HepG2 (cell line): Measurements from ENCODE around the gene RHOT2. TPM values are rescaled to one million over a fixed set of nuclear protein-coding genes. Genes with fewer than 3 reads are reported as not detected.

Experiments used
- CHCHD3 ChIP-seq: sonication (generic); formaldehyde crosslinking; IDR thresholded peaks from 2 replicates; pipeline ENCODE4 v1.8.0; 2022; ENCODE audit warnings: mild to moderate bottlenecking, missing genetic modification reagents, moderate library complexity
- HMG20A ChIP-seq: IDR thresholded peaks from 2 replicates; pipeline ENCODE4 v1.6.1; 2016; ENCODE audit warnings: borderline replicate concordance
- MXD4 ChIP-seq: IDR thresholded peaks from 2 replicates; pipeline ENCODE4 v1.6.1; 2016; ENCODE audit warnings: mild to moderate bottlenecking, missing biosample characterization, missing genetic modification reagents
- NCOA5 ChIP-seq: sonication (generic); formaldehyde crosslinking; IDR thresholded peaks from 2 replicates; pipeline ENCODE4 v1.4.0; 2020; ENCODE audit warnings: missing genetic modification reagents
- PHF8 ChIP-seq: sonication (generic); formaldehyde crosslinking; IDR thresholded peaks from 2 replicates; pipeline ENCODE4 v1.5.0; 2020; ENCODE audit warnings: missing genetic modification reagents
- POLR2A ChIP-seq, 2 experiments: IDR thresholded peaks; 2 replicates each; pipeline ENCODE4 v1.6.1; 2011; ENCODE audit warnings: low read depth in 2 of 2, low read length in 2 of 2, mild to moderate bottlenecking in 1 of 2, moderate library complexity in 1 of 2; ENCODE audit not compliant: insufficient read depth in 1 of 2
- PRPF4 ChIP-seq: fragments of 200-400 bp; formaldehyde crosslinking; IDR thresholded peaks from 2 replicates; pipeline ENCODE4 v1.6.1; 2016; ENCODE audit warnings: low read length, low read depth; ENCODE audit not compliant: poor library complexity, severe bottlenecking
- REL ChIP-seq: sonication (generic); formaldehyde crosslinking; conservative IDR thresholded peaks from 2 replicates; pipeline ENCODE4 v1.8.0; 2022; ENCODE audit warnings: mild to moderate bottlenecking, missing genetic modification reagents, moderate library complexity
- RFX5 ChIP-seq: IDR thresholded peaks from 2 replicates; pipeline ENCODE4 v1.6.1; 2011; ENCODE audit warnings: low read depth, low read length, improper control_type of control experiment
- SIN3B ChIP-seq: fragments of 150-350 bp; IDR thresholded peaks from 2 replicates; pipeline ENCODE4 v1.6.1; 2014; ENCODE audit warnings: low read length
- SOX5 ChIP-seq: IDR thresholded peaks from 2 replicates; pipeline ENCODE4 v1.6.1; 2016; ENCODE audit warnings: borderline replicate concordance
- ZNF207 ChIP-seq: fragments of 450-650 bp; IDR thresholded peaks from 2 replicates; pipeline ENCODE4 v1.6.1; 2016; ENCODE audit warnings: antibody characterized with exemption, borderline replicate concordance
- ZNF24 ChIP-seq: fragments of 450-650 bp; IDR thresholded peaks from 2 replicates; pipeline ENCODE4 v1.6.1; 2017; ENCODE audit warnings: antibody characterized with exemption, mild to moderate bottlenecking
- ZNF44 ChIP-seq: sonication (generic); formaldehyde crosslinking; IDR thresholded peaks from 2 replicates; pipeline ENCODE4 v1.5.1; 2020; ENCODE audit warnings: mild to moderate bottlenecking, missing genetic modification reagents
- ZNF496 ChIP-seq: sonication (generic); formaldehyde crosslinking; IDR thresholded peaks from 2 replicates; pipeline ENCODE4 v1.8.1; 2023; ENCODE audit warnings: mild to moderate bottlenecking, moderate library complexity, missing genetic modification reagents; ENCODE audit not compliant: insufficient replicate concordance
- ZNF788 ChIP-seq: sonication (generic); formaldehyde crosslinking; IDR thresholded peaks from 2 replicates; pipeline ENCODE4 v1.5.0; 2020; ENCODE audit warnings: mild to moderate bottlenecking, missing genetic modification reagents, borderline replicate concordance
- ZSCAN21 ChIP-seq: sonication (generic); formaldehyde crosslinking; IDR thresholded peaks from 2 replicates; pipeline ENCODE4 v1.8.0; 2022; ENCODE audit warnings: mild to moderate bottlenecking, missing genetic modification reagents, moderate library complexity, borderline replicate concordance
- polyA plus RNA-seq, 8 experiments: library from polyadenylated mRNA; depleted of rRNA in 3 of 8; stranded (reverse) in 7 of 8; unstranded in 1 of 8; fragments of >200 nt; fragmentation: Illumina TruSeq in 4 of 8; extraction: Trizol in 4 of 8; gene quantifications; 2 replicates each; pipeline versions ENCODE4 v1.2.1 to v1.2.3, GENCODE V29; 2011 to 2016; ENCODE audit warnings: low read depth in 4 of 8, missing spikeins in 1 of 8, mixed read lengths in 1 of 8; ENCODE audit not compliant: insufficient read depth in 1 of 8
- total RNA-seq, 5 experiments: library from RNA; depleted of rRNA; stranded (reverse); fragments of >200 nt; fragmentation: Illumina TruSeq; extraction: Trizol; gene quantifications; 2 replicates each; pipeline ENCODE4 v1.2.3, GENCODE V29; 2016; ENCODE audit warnings: low read depth in 1 of 5
- TF ChIP-seq, protein P1 (sequence below): sonication (generic); formaldehyde crosslinking; IDR thresholded peaks from 2 replicates; pipeline ENCODE4 v1.5.0; 2020; ENCODE audit warnings: missing genetic modification reagents
- TF ChIP-seq, protein P2 (sequence below): IDR thresholded peaks from 2 replicates; pipeline ENCODE4 v1.6.1; 2016; ENCODE audit warnings: mild to moderate bottlenecking
- TF ChIP-seq, protein P3 (sequence below): conservative IDR thresholded peaks from 2 replicates; pipeline ENCODE4 v1.6.1; 2018; ENCODE audit warnings: missing genetic modification reagents
- TF ChIP-seq, protein P4 (sequence below): sonication (generic); formaldehyde crosslinking; IDR thresholded peaks from 2 replicates; pipeline ENCODE4 v1.5.0; 2020; ENCODE audit warnings: mild to moderate bottlenecking, missing genetic modification reagents
- TF ChIP-seq, protein P5 (sequence below): sonication (generic); formaldehyde crosslinking; IDR thresholded peaks from 2 replicates; pipeline ENCODE4 v1.4.0; 2020; ENCODE audit warnings: missing genetic modification reagents

The RHOT2 gene
- total and polyA plus RNA-seq, 2 of the 13 experiments (the other 11 are each of a cell fraction or from before 2014, with no cell fraction given), result 63.6 to 76.9 TPM

DNA sequence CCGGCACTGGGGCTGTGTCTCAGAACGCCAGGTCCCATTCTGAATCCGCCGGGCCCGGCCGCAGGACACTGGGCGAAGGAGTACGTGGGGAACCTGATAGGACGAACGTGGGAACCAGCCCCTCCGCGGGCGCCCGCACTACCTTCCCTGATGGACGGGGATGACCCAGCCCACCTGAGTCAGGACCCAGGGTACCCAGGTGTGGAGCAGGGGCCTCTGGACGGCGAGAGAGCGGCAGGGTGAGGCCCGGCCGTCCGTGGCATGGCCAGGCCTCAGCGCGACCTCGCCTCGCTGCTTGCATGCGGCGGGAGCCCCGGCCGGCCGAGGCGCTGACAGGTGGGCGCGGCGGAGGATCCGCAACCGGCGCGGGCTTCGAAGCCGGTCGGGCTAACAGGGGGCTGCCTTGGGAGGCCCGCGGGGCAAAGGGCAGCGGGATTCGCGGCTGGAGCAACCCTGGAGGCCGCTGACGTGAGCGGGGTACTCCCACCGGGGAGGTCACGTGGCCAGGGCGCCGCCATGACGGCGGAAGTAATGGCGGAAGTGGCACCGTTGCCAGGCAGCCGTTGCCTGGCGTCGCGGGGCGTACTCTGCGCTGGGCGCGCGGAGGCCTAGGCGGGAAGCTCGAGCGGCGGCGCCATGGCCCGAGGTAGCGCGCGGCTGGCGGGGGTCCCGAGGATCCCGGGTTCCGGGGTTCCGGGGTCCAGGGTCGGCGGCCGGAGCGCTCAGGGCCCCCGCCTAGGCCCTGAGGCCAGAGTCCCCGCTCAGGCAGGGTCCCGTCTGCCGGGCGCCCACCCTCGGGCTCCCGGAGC is 18.9 kb upstream of the RHOT2 start, which contains the start of gene WDR90 (continued):
- TF ChIP-seq REL (CRISPR knock-in tag) (no peak), ZSCAN21 (CRISPR knock-in tag) (peak; percentile 67; the same call in 1 of the 2 replicates), ZNF24 (no peak), HMG20A (CRISPR knock-in tag) (no peak), ZNF496 (CRISPR knock-in tag) (no peak), POLR2A (IDR thresholded peaks at IDR 0.05; ENCODE audit: insufficient read depth in 1 of 2, low read depth in 2 of 2, low read length in 2 of 2) (peak; percentile 61 to 74), RFX5 (peak; percentile 53; the same call in 1 of the 2 replicates), CHCHD3 (CRISPR knock-in tag) (peak; percentile 96), MXD4 (CRISPR knock-in tag) (peak; percentile 98), NCOA5 (CRISPR knock-in tag) (no peak), ZNF207 (no peak), SIN3B (peak; percentile 85), ZNF788 (CRISPR knock-in tag) (peak; percentile 85; the same call in 1 of the 2 replicates), PRPF4 (no peak), ZNF44 (CRISPR knock-in tag) (no peak), PHF8 (CRISPR knock-in tag) (peak; percentile 86), SOX5 (CRISPR knock-in tag) (peak; percentile 59; the same call in 1 of the 2 replicates)
- TF ChIP-seq, protein P1, sequence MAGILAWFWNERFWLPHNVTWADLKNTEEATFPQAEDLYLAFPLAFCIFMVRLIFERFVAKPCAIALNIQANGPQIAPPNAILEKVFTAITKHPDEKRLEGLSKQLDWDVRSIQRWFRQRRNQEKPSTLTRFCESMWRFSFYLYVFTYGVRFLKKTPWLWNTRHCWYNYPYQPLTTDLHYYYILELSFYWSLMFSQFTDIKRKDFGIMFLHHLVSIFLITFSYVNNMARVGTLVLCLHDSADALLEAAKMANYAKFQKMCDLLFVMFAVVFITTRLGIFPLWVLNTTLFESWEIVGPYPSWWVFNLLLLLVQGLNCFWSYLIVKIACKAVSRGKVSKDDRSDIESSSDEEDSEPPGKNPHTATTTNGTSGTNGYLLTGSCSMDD, result no peak
- TF ChIP-seq, protein P2, sequence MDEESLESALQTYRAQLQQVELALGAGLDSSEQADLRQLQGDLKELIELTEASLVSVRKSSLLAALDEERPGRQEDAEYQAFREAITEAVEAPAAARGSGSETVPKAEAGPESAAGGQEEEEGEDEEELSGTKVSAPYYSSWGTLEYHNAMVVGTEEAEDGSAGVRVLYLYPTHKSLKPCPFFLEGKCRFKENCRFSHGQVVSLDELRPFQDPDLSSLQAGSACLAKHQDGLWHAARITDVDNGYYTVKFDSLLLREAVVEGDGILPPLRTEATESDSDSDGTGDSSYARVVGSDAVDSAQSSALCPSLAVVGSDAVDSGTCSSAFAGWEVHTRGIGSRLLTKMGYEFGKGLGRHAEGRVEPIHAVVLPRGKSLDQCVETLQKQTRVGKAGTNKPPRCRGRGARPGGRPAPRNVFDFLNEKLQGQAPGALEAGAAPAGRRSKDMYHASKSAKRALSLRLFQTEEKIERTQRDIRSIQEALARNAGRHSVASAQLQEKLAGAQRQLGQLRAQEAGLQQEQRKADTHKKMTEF (CRISPR knock-in tag), result peak; percentile 92
- TF ChIP-seq, protein P3, sequence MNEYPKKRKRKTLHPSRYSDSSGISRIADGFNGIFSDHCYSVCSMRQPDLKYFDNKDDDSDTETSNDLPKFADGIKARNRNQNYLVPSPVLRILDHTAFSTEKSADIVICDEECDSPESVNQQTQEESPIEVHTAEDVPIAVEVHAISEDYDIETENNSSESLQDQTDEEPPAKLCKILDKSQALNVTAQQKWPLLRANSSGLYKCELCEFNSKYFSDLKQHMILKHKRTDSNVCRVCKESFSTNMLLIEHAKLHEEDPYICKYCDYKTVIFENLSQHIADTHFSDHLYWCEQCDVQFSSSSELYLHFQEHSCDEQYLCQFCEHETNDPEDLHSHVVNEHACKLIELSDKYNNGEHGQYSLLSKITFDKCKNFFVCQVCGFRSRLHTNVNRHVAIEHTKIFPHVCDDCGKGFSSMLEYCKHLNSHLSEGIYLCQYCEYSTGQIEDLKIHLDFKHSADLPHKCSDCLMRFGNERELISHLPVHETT (CRISPR knock-in tag), result peak; percentile 90
- TF ChIP-seq, protein P4, sequence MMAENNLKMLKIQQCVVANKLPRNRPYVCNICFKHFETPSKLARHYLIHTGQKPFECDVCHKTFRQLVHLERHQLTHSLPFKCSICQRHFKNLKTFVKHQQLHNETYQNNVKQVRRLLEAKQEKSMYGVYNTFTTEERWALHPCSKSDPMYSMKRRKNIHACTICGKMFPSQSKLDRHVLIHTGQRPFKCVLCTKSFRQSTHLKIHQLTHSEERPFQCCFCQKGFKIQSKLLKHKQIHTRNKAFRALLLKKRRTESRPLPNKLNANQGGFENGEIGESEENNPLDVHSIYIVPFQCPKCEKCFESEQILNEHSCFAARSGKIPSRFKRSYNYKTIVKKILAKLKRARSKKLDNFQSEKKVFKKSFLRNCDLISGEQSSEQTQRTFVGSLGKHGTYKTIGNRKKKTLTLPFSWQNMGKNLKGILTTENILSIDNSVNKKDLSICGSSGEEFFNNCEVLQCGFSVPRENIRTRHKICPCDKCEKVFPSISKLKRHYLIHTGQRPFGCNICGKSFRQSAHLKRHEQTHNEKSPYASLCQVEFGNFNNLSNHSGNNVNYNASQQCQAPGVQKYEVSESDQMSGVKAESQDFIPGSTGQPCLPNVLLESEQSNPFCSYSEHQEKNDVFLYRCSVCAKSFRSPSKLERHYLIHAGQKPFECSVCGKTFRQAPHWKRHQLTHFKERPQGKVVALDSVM, result peak; percentile 93
- TF ChIP-seq, protein P5, sequence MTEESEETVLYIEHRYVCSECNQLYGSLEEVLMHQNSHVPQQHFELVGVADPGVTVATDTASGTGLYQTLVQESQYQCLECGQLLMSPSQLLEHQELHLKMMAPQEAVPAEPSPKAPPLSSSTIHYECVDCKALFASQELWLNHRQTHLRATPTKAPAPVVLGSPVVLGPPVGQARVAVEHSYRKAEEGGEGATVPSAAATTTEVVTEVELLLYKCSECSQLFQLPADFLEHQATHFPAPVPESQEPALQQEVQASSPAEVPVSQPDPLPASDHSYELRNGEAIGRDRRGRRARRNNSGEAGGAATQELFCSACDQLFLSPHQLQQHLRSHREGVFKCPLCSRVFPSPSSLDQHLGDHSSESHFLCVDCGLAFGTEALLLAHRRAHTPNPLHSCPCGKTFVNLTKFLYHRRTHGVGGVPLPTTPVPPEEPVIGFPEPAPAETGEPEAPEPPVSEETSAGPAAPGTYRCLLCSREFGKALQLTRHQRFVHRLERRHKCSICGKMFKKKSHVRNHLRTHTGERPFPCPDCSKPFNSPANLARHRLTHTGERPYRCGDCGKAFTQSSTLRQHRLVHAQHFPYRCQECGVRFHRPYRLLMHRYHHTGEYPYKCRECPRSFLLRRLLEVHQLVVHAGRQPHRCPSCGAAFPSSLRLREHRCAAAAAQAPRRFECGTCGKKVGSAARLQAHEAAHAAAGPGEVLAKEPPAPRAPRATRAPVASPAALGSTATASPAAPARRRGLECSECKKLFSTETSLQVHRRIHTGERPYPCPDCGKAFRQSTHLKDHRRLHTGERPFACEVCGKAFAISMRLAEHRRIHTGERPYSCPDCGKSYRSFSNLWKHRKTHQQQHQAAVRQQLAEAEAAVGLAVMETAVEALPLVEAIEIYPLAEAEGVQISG (CRISPR knock-in tag), result peak; percentile 97
